HG03442 (cell line): ENCODE results near the gene EPYC.
"Not testable (repeated sequence)": the region's sequence is repeated elsewhere in the genome, so short reads cannot be mapped to it uniquely, and the experiment has no call there.

Experiments
- ATAC-seq: cut with Tn5 transposase; IDR thresholded peaks from one replicate; pipeline ENCODE4 v1.9.1; 2021; ENCODE audit warnings: mild to moderate bottlenecking, moderate library complexity; ENCODE audit not compliant: unreplicated experiment

The EPYC gene

GRCh38 chr12:90991952-90992465, 12.8 kb downstream of the EPYC start:
- ATAC-seq, result no peak

DNA sequence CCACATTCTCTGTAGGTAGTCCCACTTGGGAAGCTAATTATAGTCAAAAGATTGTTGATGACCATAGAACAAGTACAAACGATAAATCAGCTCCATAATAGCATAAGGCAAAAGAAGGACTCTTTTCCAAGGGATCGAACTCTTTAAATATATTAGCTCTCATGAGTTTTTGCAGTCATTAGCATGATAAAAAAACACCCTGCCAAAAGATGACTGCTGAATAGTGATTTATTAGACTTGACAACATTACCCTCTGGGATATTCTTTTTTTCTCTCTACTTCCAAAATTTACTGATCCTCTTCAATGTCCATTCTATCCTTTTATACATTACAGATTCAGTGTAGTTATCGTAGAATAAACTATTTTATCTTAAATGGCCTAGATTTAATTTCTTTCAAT, 14.2 kb downstream of the EPYC start:
- no peak for ATAC-seq

DNA sequence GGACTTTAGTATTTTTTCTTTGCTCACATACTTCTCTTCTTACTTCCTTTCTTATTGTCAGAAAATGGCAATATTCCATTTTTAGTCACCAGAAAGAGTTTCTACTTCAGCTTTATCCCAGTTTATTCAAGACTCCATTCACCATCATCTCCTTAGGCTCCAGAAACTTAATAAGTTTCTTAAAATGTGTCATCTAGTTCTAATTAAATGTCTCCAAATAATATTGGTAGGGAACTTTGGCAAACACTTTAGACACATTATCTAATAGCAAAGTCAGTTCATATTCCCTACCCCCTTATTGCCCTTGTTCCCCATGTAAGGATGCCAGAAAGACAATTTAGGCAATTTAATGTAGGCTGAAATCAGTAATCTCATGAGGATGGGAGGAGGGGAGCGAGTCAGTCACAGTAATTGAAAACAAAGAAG, 15.1 kb downstream of the EPYC start:
- ATAC-seq, result no peak

- ATAC-seq, result peak; percentile 42
Measured at GRCh38 chr12:90987520-90987919, 17.3 kb downstream of the EPYC start.

DNA sequence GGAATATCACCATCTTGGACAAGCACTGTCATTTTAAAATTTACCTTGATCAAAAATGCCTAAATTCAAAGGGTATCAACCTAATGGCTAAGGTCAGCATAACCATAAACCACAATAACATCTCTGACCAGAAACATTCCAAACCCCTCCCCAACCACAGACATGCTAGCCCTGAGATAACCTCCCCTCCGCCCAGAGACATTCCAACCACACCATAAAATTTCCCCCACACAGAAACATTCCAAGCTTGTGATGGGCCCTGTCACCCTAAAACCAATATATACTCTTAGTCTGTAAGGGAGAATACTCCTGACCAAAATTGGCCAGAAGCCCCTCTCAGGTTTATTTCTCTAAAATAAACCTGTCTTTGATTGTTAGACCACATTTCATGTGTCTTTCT, 17.7 kb downstream of the EPYC start:
- ATAC-seq, result no peak

- not testable (repeated sequence) for ATAC-seq
Measured at GRCh38 chr12:90985331-90985730, 19.4 kb downstream of the EPYC start.

- no peak for ATAC-seq
Measured at GRCh38 chr12:90984114-90984513, 20.7 kb downstream of the EPYC start.

- ATAC-seq, result no peak
Measured at GRCh38 chr12:90982170-90982569, 22.6 kb downstream of the EPYC start.

DNA sequence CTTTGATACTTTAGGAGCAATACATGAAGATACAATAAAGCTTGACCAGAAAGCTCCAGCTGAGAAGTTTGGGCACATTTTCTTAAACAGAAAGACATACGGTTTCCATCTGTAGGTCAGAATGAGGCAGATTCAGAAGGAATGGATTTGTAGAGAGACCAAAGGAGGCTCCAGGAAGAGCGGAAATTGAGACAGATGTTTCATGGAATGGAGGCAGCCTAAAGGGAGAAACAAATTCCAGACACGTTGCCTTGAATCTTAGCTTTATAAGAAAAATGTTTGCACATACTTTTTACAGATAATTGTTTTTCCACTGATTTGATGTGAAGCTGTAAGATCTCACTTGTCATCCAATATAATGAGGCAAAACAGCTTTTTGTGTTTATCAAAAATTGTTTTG, 24.8 kb downstream of the EPYC start:
- no peak for ATAC-seq

DNA sequence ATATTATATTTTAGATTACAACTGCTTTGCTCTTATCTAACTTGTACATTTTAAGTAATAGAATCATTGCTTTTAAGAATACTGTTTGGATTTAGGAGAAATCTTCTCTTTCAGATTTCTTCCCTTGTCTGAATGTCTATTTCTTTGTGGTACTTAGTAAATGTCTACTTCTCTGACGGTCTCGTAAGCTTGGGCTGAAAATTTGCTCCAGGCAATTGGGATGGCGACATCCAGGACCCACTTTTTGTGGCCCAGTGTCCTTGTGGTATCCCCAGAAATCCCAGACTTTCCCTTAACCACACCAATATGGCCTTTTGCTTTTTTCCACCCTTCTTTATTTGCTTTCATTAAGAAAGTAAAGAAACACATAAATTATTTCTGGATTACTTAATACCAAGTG, 25.8 kb downstream of the EPYC start:
- no peak for ATAC-seq

DNA sequence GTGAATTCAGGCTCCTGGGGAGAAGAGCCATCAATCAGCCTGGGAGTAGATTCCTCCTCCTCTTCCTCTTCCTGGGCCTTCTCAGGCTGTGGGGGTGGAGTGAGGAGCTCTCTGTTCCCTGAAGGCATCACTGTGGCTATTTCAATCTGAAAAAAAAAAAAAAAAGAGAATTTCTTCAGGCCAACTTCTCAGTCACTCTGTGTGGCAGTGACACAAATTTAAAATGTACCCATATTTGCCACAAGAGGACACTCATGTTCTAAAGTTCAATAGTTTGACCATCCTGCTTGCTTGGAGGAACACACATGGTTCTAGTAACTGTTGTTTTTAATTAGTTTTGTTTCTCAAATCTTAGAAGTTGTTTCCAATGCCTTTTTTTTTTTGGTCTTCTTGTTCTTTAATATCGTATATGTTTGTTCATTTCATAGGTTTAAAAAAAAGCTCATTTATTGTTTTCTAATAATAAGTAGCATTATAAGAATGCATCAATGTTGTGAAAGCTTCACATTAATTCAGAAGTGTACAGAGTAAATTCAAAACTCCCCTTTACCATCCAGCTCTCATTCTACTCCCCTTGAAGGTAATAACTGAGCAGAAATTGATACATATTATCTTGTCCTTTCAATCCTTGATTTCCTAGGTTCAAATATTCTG, 26.5 kb downstream of the EPYC start:
- ATAC-seq, result peak; percentile 88

DNA sequence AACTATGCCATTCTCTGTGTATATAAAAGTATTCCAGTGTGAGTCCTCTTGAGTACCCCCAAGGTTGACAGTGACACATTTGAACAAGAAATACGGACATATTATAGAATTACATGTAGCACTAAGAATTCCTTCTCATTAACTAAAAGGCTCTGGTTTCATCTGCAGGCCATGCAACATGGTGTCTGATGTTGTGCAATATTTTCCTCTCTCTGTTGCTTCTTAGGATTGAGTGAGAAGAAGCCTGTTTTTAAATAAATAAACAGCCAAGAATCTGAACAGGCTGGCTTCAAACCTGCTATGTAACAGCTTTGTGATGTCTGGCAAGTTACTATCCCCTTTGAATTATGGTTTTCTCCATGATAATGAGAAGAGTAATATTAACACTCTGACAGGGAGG, 27.5 kb downstream of the EPYC start:
- ATAC-seq, result no peak

DNA sequence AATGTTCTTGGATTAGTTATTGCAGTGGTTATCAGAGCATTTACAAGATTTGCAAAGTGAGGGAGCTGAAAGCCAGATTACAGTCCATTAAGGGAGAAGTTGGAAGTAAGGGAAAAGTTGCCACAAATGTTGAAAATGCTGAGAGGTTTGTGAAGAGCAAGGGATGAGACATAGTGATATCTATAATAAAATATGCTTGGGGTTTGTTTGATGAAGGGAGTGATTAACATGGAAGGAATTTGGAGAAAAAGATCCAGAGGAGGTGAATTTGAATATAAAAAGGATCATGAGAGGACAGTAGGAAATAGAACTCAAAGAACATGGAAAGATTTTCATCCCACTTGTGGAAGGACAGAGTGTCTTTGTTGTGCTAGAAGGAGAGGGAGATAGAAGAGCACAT, 30.5 kb downstream of the EPYC start:
- no peak for ATAC-seq

DNA sequence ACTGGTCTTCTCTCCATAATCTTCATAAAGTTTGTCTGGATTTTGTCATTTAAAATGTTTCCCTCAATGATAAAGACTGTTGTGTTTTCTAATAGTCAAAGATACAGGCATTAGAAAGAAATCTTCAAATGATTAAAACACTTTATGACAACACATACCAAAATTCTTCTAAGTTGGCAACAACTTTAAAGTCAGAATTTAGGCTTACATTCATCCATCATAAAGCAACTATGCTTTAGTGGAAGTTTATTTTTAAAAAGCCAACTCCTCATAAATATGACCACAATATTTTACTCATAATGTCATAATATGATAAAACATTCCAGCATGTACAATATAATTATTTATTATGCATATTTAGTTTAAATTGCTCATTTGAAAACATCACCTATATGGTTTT, 32.5 kb downstream of the EPYC start:
- no peak for ATAC-seq

GRCh38 chr12:90970911-90971310, 33.9 kb downstream of the EPYC start:
- no peak for ATAC-seq

DNA sequence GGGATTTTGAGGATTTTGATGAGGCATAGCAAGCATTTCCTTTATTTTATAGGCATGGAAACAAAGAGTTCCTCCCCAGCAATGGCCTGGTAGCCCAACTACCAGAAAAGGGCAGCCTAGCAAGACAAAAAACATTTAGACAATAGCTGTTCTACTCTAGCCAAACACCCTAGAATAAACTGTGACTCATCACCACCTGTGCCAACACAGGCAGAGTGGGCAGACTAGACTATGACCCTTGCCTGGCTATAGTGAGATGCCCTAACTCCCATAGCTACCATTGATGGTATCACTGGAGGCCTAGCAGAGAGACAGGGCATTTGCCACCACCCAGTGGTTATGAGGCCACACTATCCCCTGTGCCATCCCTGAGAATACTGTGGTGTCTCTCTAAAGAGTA, 34.3 kb downstream of the EPYC start:
- no peak for ATAC-seq

DNA sequence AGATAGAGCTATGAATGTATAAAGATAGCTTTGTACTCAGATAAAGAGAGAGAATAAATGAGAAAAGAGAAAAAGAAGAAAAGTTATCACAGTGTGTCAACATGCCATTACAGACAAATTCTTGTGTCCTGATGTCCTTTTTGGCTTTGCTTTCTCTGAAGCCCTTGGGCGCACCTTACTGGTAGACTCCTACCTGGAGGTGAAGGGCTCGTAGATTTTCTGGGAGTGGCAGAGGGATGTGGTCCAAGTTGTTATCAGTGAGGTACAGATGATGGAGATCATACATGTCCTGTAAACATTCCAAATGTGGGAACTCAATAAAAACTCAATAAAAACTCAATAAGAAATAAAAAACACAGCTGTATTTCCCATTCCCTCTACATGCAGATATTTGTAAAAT, 34.9 kb downstream of the EPYC start:
- no peak for ATAC-seq

GRCh38 chr12:90969346-90969745, 35.4 kb downstream of the EPYC start:
- no peak for ATAC-seq

DNA sequence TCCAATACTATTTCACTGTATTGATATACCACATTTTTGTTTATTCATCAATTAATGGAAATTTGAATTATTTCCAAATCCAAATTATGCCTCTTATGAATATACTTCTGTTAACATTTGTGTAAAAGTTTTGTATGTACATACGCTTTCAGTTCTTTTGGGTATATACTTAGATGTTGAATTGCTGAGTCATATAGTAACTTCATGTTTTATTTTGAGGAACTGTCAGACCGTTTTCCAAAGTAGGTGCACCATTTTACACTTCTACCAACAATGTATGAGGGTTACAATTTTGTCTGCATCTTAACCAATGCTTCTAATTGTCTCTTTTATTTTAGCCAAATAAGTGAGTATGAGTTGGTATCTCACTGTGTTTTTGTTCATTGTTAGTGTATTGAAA, 39.6 kb downstream of the EPYC start:
- peak; percentile 82 for ATAC-seq

DNA sequence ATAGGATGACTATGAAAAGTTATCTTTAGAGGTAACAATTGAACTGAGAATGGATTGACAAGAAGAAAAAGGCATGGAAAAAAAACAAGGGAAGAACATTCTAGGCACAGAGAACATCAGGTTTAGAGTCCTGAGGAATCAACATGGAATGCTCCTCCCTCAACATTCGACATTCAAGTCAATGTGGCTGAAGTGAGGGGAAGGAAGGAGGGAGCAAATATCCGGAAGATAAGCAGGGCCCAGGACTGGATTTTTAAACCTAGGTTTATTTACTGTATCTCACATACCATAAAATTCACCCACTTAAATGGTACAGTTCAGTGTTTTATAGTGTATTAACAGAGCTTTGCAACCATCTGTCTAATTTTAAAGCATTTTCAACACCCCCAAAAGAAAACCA, 40.2 kb downstream of the EPYC start:
- ATAC-seq, result no peak

DNA sequence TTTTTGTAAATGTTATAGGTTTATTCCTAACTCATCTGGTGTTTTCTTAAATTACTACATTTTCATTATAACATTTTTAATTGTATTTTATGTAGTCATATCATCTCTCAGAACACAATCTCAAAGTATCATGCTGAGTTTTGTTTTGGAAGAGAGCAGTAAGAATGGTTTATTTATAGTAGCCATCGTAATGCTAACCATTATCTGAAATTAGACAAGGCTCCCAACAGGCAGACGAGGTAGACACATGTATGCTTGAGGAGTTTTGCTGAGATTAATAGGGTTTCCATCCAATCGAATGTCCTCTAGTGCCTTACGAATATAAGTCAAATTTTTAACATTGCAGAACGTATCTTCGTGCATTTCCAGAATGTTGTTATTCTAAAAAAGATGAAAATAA, 40.8 kb downstream of the EPYC start:
- ATAC-seq, result no peak

DNA sequence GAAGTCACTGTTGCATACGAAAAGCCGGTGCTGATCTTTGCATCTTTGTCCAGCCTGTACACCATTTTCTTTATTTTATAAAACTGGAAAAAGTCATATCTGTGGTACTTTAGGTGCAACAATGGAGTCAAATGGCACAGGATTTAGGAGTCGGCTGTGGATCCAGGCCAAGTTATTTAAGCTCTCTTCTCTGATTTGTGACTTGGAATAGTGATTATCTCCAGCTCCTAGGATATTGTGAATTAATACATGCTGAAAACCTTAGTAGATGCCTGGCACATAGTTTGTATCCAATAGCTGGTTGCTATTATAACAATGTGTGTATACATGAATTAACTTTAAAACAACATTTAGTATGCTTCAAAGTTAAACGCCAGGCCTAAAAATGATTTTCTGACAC, 43.6 kb downstream of the EPYC start:
- no peak for ATAC-seq

DNA sequence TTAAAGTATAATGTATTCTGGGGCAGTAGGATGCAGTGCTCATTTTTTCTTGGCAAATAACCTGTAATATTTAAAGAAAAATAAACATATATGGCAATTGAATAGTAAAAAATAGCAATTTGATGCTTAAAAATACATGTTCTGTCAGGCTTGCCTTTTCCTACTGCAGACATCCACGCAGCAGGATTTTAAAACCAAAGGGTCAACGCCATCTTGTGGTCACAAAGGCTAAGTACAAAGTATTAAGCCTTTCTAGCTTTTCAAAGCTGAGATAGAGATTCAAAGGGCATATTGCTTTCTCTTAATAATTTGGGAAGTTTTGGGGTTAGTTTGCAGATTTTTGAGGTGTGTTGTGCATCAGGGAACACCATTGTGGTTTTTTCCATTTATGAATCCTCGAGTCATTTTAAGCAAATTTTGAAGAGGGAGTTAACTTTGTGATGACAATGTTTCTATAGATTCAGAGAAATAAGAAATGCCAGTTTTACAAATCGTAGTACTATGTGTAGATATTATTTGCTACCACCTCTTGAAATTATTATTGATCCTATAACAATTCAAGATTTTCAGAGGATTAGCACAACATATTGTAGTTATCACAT, 45.1 kb downstream of the EPYC start:
- ATAC-seq, result peak; percentile 86
